HG03354 (cell line): ENCODE measurements around the gene TBCA.
A peak's percentile ranks its signal among the peaks of the same experiment; 100 is the strongest.

Experiments
- ATAC-seq: cut with Tn5 transposase; IDR thresholded peaks from one replicate; pipeline ENCODE4 v1.9.1; 2021; ENCODE audit warnings: mild to moderate bottlenecking; ENCODE audit not compliant: unreplicated experiment, poor library complexity, severe bottlenecking

Gene TBCA

GRCh38 chr5:77645158-77645994 lies 130.8 kb downstream of the TBCA start:
- ATAC-seq = peak; percentile 62

DNA sequence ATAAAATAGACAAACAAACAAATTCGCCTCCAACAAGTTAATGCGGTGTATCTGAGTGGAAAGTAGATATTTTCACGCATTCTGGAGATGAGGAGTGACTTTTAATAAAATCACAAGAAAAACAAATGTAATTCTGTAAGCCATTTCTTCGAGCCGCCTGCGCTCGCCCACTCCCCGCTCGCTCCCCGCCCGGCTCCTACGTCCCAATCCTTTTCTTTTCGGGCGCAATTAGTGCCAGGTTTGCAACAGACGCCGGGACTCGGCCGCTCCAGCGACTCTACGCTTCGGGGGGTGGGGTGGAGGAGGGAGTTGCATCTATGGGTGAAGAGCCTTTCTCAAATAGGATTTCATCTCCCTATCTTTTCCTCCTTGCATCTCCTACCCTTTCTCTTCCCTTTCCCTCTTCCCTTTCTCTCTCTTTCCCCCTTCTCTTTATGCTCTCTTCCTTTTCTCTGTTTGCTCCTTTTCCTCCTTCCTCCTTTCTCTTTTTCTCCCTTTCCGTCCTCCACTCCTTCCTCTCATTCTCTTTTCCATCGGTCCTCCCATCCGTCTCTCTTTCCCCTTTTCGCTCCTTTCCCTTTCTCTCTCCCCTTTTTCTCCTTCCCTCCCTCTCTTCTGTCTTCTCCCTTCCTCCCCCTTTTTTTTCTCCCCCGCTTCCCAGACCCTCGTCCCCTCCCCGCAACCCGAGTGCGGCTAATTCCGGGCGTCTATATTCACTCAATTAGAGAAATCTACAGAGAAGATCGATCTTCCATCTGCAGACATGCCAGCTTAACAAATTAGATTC lies 131.6 kb downstream of the TBCA start:
- ATAC-seq = no peak

DNA sequence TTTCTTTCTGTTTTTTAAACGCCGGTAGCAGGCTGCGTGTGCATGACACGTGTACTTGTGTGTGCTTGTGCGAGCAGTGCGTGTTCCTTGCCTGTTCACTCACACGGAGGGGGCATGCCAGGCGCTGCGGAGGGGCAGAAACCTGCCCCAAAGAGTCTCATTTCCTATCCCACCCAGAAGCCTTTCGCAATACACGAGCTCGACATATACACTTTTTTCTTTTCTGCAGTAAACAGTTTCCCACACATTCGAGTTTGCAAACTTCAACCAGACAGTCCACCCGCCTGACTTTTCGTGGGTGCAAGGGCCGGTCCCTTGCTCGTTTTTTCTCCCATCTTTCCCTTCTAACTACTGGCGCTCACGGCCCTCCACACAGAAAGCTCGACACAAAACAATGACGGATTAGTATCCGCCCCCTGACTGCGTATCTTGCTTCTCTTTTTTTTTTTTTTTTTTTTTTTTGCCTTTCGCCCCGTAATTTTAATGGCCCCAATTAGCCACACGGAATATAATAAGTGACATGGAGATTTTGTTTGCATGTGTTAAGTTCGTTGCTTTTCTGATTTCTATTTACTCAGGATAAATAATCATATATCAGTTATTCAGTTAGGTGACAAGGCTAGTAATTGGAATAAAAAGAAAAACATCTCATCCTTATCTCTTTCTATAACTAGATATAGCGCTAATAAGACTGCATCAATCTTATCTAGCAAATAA lies 132.3 kb downstream of the TBCA start:
- no peak for ATAC-seq

DNA sequence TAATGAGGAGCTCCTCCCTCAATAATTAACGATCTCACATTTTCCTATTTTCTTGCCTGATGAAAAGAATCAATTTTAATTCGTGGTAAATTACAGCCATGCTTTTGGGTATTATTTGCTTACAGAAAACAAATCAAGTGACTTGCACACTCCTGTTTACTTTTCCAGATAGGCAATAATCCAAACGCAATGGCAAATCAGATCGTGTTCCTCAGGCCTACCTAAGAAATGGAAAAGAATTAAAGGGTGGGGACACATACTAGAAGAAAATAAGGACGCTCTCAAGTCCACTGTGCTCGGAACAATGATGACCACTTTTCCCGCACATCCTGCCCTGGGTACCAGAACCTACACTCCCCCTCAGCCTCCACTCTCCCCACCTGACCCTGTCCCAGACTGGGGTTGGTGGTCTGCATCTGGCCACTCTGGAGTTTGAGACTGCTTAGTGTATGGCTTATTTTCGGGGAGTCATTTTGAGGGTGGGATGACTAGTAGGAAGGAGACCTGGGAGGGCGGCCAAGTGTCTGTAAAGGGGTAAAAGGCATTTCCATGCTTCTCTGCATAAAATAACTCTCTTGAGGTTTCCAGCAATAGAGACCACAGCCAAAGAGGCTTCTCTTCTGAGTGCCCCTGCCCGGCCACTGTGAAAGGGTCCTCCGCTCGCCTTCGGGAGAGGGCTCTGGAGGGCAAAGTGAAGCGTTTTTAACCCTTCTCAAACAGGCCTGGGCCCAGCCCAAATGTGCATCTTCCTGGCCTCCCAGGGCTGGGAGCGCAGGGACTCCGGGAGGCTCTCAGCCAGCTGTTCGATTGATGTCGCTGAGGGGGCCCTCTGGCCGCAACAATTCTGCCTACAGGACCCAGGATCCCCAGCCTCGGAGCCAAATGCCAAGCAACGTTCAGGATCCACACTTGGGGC lies 133.1 kb downstream of the TBCA start:
- no peak for ATAC-seq

- no peak for ATAC-seq
Measured at GRCh38 chr5:77641963-77642737, 134.0 kb downstream of the TBCA start.

DNA sequence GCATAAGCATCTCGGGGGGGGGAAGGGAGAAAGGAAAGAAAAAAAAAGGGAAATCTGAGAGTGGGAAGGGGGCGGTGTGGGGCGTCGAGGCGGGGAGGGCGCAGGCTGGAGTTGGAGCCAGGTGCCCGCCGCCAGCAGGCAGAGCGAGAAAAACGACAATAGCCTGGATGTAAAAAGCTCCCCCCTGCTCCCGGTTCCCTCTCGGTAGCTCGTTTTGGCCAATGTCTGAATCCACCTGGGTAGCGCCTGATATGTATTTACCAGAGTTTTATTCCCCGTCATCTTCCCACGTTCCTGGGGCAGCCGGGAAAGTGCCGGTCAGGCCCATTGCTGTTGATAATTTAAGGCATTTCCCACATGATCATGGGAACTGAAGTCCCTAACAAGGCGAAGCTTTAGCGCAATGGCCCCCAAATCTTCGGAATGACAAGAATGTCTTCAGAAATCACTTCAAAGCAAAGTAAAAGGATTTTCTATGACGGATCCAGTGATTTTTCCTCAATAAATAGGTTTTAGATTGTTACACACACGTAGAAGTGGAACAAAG lies 134.7 kb downstream of the TBCA start:
- no peak for ATAC-seq
